HepG2 (cell line): ENCODE results near the gene TRMT1. TPM values are rescaled to one million over a fixed set of nuclear protein-coding genes. Genes with fewer than 3 reads are reported as not detected.
A peak's percentile ranks its signal among the peaks of the same experiment; 100 is the strongest.

ENCODE experiments used
- ATF1 ChIP-seq: IDR thresholded peaks from 2 replicates; pipeline ENCODE4 v1.6.1; 2016; ENCODE audit warnings: mild to moderate bottlenecking, control low read depth
- DBP ChIP-seq: sonication (generic); formaldehyde crosslinking; IDR thresholded peaks from 2 replicates; pipeline ENCODE4 v1.4.0; 2020; ENCODE audit warnings: missing genetic modification reagents; ENCODE audit errors: not compliant biosample characterization
- ESRRA ChIP-seq: sonication (generic); formaldehyde crosslinking; IDR thresholded peaks from 2 replicates; pipeline ENCODE4 v1.5.1; 2020; ENCODE audit warnings: mild to moderate bottlenecking, low read depth, missing genetic modification reagents
- FOXA3 ChIP-seq: IDR thresholded peaks from 2 replicates; pipeline ENCODE4 v1.6.1; 2016; ENCODE audit warnings: missing genetic modification reagents, missing compliant biosample characterization
- FOXP1 ChIP-seq, 2 experiments: fragments of 450-650 bp in 1 of 2; IDR thresholded peaks; 2 replicates each; pipeline ENCODE4 v1.6.1; 2017 to 2018; ENCODE audit warnings: antibody characterized with exemption in 1 of 2
- KDM5A ChIP-seq: fragments of 200-600 bp; sonication (generic); IDR thresholded peaks from 2 replicates; pipeline ENCODE4 v1.7.0; 2018; ENCODE audit warnings: antibody characterized with exemption, mild to moderate bottlenecking, low read length, borderline replicate concordance
- KIAA2018 ChIP-seq: sonication (generic); formaldehyde crosslinking; IDR thresholded peaks from 2 replicates; pipeline ENCODE4 v1.5.0; 2020; ENCODE audit warnings: mild to moderate bottlenecking, missing genetic modification reagents, borderline replicate concordance
- LBX2 ChIP-seq: sonication (generic); formaldehyde crosslinking; IDR thresholded peaks from 2 replicates; pipeline ENCODE4 v1.5.0; 2020; ENCODE audit warnings: missing genetic modification reagents, mild to moderate bottlenecking, borderline replicate concordance
- MXD4 ChIP-seq: IDR thresholded peaks from 2 replicates; pipeline ENCODE4 v1.6.1; 2016; ENCODE audit warnings: mild to moderate bottlenecking, missing biosample characterization, missing genetic modification reagents
- RBM22 ChIP-seq: fragments of 200-400 bp; formaldehyde crosslinking; optimal IDR thresholded peaks from 2 replicates; pipeline ENCODE3; 2017; ENCODE audit warnings: mild to moderate bottlenecking, low read length, moderate library complexity
- RFX1 ChIP-seq: fragments of 450-650 bp; IDR thresholded peaks from 2 replicates; pipeline ENCODE4 v1.6.1; 2017
- RORA ChIP-seq: sonication (generic); formaldehyde crosslinking; IDR thresholded peaks from 2 replicates; pipeline ENCODE4 v1.5.0; 2020; ENCODE audit warnings: mild to moderate bottlenecking, missing genetic modification reagents, moderate library complexity
- SIN3B ChIP-seq: fragments of 150-350 bp; IDR thresholded peaks from 2 replicates; pipeline ENCODE4 v1.6.1; 2014; ENCODE audit warnings: low read length
- SIX1 ChIP-seq: sonication (generic); formaldehyde crosslinking; IDR thresholded peaks from 2 replicates; pipeline ENCODE4 v1.4.0; 2020; ENCODE audit warnings: missing genetic modification reagents, borderline replicate concordance
- THAP7 ChIP-seq: sonication (generic); formaldehyde crosslinking; IDR thresholded peaks from 2 replicates; pipeline ENCODE4 v1.8.1; 2023; ENCODE audit warnings: mild to moderate bottlenecking, missing genetic modification reagents
- ZBTB34 ChIP-seq: sonication (generic); formaldehyde crosslinking; IDR thresholded peaks from 2 replicates; pipeline ENCODE4 v1.8.0; 2022; ENCODE audit warnings: mild to moderate bottlenecking, missing genetic modification reagents
- ZC3H13 ChIP-seq: sonication (generic); formaldehyde crosslinking; IDR thresholded peaks from 2 replicates; pipeline ENCODE4 v1.8.1; 2023; ENCODE audit warnings: mild to moderate bottlenecking, missing genetic modification reagents, moderate library complexity
- ZFP82 ChIP-seq: sonication (generic); formaldehyde crosslinking; IDR thresholded peaks from 2 replicates; pipeline ENCODE4 v1.5.1; 2020; ENCODE audit warnings: mild to moderate bottlenecking, missing genetic modification reagents, borderline replicate concordance
- ZFP90 ChIP-seq: sonication (generic); formaldehyde crosslinking; IDR thresholded peaks from 2 replicates; pipeline ENCODE4 v1.8.0; 2022; ENCODE audit warnings: missing genetic modification reagents, mild to moderate bottlenecking, inconsistent platforms, borderline replicate concordance
- polyA plus RNA-seq, 8 experiments: library from polyadenylated mRNA; depleted of rRNA in 3 of 8; stranded (reverse) in 7 of 8; unstranded in 1 of 8; fragments of >200 nt; fragmentation: Illumina TruSeq in 4 of 8; extraction: Trizol in 4 of 8; gene quantifications; 2 replicates each; pipeline versions ENCODE4 v1.2.1 to v1.2.3, GENCODE V29; 2011 to 2016; ENCODE audit warnings: low read depth in 4 of 8, missing spikeins in 1 of 8, mixed read lengths in 1 of 8; ENCODE audit not compliant: insufficient read depth in 1 of 8
- total RNA-seq, 5 experiments: library from RNA; depleted of rRNA; stranded (reverse); fragments of >200 nt; fragmentation: Illumina TruSeq; extraction: Trizol; gene quantifications; 2 replicates each; pipeline ENCODE4 v1.2.3, GENCODE V29; 2016; ENCODE audit warnings: low read depth in 1 of 5

The TRMT1 gene
- total and polyA plus RNA-seq, 2 of the 13 experiments (the other 11 are each of a cell fraction or from before 2014, with no cell fraction given): 35.5 to 44.1 TPM

GRCh38 chr19:13117772-13118423 is 1.4 kb upstream of the TRMT1 start, which contains the start of gene NACC1 (continued):
- TF ChIP-seq KIAA2018 (CRISPR knock-in tag): no peak
- TF ChIP-seq ESRRA: peak; percentile 44; the same call in 1 of the 2 replicates
- TF ChIP-seq ZBTB34 (CRISPR knock-in tag): no peak
- TF ChIP-seq MXD4 (CRISPR knock-in tag): 0 out of 2 replicates have a peak, but pooled peaks have one; percentile 31
- TF ChIP-seq DBP (CRISPR knock-in tag): no peak
- 0 out of 2 replicates have a peak, but pooled peaks have one; percentile 31 for TF ChIP-seq FOXA3 (CRISPR knock-in tag)
- no peak for TF ChIP-seq RORA
- TF ChIP-seq THAP7: no peak
- TF ChIP-seq ZFP90 (CRISPR knock-in tag): no peak
- TF ChIP-seq KDM5A: no peak
- no peak for TF ChIP-seq RFX1
- TF ChIP-seq LBX2 (CRISPR knock-in tag): no peak
- no peak for TF ChIP-seq SIN3B
- TF ChIP-seq ZC3H13 (CRISPR knock-in tag): no peak
- TF ChIP-seq FOXP1 (IDR thresholded peaks at IDR 0.05): no peak
- no peak for TF ChIP-seq FOXP1 (CRISPR knock-in tag; IDR thresholded peaks at IDR 0.05)
- TF ChIP-seq SIX1 (CRISPR knock-in tag): no peak
- no peak for TF ChIP-seq ZFP82 (CRISPR knock-in tag)
- no peak for TF ChIP-seq RBM22
- no peak for TF ChIP-seq ATF1
